HUDEP-2 (cell line): Measurements from ENCODE around the gene ABLIM2.
A peak's percentile ranks its signal among the peaks of the same experiment; 100 is the strongest.
"Not testable (repeated sequence)": the region's sequence is repeated elsewhere in the genome, so short reads cannot be mapped to it uniquely, and the experiment has no call there.

Experiments
- DNase-seq, 76 experiments: peaks; one replicate each; lab custom pipeline; 2025; ENCODE audit not compliant: unreplicated experiment in 76 of 76; lab: John Stamatoyannopoulos, UW

ABLIM2 gene

DNA sequence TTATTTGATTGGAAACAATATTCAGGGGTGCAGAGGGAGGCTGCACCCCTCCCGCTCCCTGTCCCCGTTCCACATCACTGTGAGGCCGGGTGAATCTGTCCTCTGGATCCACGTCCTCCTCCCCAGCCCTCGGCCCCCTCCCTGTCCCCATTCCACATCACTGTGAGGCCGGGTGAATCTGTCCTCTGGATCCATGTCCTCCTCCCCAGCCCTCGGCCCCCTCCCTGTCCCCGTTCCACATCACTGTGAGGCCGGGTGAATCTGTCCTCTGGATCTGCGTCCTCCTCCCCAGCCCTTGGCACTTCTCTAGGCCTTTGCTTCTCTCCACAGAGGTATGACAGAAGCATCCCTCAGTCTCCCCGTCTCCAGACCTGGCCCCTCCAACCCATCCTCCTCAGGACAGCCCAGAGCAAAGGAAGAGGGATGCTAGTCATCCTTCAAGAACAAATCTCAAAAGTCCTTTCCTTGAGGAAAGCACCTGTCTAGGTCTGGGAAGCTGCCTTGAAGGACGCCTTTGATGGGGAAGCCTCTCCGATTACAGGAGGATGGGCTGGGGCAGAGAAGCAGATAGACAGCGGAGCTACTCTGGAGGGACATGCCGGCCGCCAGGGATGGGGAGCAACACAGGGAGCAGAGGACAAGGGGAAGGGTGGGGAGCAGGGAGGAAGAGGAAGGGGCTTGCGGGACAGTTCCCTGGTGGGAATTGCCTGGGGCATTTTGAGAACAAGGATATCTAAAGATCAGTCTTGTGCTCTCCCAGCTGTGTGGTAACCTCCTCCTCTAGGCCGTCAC is 208.1 kb downstream of the ABLIM2 start:
- DNase-seq = no peak

DNA sequence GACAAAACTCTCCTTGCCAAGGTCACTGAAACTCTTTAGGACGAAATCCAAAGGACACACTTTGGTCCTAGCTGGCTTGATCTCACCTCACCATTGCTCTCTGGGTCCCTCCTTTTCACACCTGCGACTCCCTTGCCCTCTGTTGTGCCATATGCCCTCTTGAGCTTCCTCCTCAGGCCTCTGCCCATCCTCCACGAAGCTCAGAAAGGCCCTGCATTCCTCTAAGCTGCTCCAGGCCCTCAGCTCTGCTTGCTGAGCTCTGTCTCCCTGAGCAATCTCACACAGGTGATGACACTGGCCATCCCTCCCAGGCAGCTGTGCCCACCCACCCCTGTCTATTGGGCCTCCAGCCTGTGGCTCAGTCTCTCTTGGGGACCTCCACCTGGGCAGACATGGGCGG is 208.9 kb downstream of the ABLIM2 start:
- no peak for DNase-seq

DNA sequence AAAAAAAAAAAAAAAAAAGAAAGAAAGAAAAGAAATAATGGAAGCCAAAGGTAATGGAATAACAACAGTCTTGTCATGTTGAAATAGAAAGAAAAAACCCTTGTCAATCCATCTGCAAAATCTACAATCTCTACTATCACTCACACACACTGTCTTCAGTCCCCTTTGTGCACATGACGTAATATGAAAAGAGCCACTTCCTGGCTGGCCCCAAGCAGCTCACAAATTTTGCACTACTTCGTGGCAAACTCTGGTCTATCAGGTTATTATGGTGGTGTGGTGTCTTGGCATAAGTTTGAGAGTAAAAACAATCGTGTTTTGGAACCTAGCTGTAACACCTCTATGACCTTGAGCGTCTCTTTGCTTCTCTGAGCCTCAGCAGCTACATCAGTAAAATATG is 210.7 kb downstream of the ABLIM2 start:
- DNase-seq = no peak

DNA sequence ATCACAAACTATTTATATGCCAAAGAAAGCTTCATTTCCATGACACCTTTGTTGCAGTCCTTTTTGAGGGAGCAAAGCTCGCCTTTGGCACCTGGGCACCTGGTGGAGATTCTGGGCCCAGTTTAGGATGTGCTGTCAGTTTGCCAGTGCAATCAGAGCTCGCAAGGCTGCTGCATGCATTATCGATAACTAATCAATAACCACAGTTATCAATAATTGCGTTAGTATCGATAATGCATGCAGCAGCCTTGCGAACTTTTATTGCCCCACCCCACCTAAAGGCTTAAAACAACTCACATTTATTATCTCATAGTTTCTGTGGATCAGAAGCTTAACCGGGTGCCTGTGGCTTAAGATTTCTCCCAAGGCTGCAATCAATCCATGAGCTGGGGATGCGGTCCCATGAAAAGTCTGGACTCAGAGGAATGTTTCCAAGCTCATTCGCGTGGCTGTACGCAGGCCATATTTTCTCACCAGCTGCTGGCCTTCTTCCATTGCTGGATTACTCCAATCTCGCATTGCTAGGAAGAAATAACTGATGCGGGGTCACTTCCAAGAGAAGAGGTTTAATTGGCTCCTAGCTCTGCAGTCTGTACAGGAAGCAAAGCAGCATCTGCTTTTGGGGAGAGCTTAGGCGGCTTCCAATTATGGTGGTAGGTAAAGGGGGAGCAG is 212.8 kb downstream of the ABLIM2 start:
- no peak for DNase-seq

DNA sequence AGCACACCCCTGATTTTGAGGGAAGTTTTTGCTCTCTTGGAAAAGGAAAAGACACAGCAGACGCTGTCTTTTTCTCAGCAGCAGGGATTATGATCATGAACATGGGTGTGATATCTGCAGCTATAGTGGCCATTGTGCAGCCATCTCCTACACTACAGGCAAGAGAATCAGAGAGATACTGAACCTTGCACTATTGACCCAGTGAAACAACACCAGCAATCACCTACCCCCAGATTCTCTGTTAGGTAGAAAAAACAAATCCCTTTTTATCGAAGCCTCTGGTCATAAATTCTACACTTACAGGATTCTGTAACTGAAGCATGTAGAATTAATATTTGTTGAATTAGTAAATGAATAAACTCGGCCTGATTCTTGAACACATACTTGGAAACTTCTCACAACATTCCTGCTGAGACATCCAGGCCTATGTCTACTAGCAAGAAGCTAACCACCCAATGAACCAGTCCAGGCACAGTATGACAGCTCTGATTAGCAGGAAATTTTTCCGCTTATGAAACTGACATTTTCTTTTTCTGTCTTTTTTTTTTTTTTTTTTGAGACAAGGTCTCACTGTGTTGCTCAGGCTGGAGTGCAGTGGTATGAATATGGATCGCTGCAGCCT is 213.9 kb downstream of the ABLIM2 start:
- DNase-seq = no peak

DNA sequence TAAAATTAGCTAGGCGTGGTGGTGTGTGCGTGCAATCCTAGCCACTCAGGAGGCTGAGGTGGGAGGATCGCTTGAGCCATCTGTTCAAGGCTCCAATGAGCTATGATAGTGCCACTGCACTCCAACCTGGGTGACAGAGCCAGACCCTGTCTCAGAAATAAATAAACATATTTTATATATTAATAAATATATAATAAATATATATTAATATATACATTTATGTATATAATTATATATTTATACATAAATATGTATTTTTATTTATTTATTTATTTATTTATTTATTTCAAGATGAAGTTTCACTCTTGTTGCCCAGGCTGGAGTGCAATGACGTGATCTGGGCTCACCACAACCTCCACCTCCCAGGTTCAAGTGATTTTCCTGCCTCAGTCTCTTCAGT is 214.9 kb downstream of the ABLIM2 start:
- DNase-seq = not testable (repeated sequence)

DNA sequence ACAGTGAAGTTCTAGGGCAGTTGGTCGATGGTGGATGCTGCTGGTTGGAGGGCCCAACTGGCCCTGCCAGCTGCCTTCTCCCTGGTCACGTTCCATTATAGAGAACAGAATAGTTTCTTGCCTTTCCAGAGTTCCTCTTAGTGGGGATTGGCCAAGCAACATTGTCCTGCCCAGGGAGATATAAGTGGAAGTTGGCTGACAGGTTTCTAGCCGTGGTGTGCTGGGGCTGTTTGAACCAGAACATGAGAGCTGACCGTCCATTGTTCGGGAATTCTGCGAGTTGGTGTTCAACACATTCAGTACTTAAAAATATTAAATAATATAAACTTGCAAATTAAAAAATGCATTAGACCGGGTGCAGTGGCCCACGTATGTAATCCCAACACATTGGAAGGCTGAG is 215.4 kb downstream of the ABLIM2 start:
- no peak for DNase-seq

DNA sequence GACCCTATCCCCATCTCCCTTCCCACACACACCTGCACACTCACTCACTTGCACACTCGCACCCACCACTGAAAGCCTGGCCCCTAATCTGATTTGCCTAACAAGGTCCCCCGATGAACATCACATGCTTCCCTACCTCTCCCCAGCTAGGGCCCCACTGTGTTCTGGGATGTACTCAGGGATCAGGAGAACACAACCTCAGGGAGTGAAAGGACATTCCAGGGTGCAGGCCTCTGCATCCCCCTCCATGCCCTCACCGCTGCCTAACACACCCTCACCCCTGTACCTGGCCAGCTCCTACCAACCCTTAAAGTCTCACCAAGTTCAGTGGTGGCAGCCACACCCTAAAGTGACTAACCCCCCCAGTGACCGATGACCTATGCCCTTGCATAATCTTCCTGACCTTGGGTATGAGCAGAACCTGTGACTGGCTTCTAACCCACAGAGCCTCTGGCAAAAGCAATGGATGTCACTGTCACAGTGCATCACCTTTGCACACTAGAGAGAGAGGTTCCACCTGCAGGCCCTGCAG is 216.6 kb downstream of the ABLIM2 start:
- DNase-seq = no peak

DNA sequence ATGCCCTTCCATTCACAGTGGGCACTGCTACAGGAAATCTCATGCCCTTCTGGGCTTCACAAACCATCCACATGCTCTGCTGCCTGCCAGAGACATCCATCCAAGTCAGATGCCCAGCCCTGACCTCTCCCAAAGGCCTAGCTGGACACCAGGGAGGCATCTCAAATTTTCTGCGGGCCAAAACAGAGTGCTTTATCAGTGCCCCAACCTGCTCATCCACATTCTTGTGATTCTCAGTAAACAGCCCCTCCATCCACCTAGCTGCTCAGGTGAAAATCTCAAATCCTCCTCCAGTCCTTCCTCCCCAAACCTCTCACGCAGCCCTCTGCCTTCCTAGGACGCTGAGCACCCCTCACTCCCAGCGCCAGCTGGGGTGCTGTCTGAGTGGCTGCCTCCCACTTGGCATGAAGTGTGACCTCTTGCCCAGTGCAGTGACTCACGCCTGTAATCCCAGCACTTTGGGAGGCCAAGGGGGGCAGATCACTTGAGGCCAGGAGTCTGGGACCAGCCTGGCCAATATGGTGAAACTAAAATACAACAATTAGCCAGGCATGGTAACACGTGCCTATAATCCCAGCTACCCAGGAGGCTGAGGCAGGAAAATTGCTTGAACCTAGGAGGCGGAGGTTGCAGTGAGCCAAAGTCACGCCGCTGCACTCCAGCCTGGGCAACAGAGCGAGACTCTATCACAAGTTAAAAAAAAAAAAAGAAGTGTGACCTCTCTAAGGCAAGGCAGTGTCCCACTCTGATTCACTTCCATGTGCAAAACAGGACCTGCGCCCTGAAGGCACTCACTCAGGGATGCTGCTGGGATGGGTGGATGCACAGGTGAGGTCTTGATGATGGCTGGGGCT is 217.3 kb downstream of the ABLIM2 start:
- DNase-seq = no peak

DNA sequence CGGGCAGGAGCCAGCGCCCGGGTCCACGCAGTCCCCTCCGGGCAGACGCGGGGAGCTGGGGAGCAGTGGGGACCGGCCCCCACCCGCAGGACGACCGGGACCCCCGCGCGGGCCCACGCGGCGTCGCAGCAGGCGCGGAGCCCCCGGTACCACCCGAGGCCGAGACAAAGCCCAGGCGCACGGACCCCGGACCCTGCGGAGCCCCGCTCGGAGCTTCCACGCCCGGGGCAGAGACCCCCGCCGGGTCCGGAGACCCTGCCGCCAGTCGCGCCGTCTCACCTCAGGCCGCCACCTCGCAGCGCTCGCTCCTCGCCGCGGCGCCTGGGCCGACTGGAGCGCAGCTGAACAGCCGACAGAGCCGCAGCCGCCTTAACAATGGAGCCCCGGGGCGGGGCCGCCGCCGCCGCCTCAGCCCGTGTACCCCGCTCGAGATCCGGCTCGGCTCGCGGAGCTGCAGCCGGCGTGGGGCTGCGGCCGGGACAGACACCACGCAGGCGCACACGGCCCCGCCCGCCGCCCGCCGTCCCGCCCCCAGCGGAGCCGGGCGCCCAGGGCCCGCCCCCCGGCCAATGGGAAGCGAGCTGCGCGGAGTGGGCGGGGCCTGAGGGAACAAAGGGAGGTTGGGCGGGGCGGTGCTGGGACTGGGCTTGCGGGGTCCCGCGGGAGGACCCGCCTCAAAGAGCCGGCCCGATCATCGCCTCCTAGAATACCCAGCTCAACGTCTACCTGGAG is 219.1 kb downstream of the ABLIM2 start, which contains the start of gene AFAP1:
Gene AFAP1 (minus strand): TSS at position 485 of the 732 bp plus-strand sequence. CDS start 67,783 bp downstream, outside the sequence.
- peak in 53 of 76 experiments; percentile 0 to 71 (median 32) for DNase-seq

DNA sequence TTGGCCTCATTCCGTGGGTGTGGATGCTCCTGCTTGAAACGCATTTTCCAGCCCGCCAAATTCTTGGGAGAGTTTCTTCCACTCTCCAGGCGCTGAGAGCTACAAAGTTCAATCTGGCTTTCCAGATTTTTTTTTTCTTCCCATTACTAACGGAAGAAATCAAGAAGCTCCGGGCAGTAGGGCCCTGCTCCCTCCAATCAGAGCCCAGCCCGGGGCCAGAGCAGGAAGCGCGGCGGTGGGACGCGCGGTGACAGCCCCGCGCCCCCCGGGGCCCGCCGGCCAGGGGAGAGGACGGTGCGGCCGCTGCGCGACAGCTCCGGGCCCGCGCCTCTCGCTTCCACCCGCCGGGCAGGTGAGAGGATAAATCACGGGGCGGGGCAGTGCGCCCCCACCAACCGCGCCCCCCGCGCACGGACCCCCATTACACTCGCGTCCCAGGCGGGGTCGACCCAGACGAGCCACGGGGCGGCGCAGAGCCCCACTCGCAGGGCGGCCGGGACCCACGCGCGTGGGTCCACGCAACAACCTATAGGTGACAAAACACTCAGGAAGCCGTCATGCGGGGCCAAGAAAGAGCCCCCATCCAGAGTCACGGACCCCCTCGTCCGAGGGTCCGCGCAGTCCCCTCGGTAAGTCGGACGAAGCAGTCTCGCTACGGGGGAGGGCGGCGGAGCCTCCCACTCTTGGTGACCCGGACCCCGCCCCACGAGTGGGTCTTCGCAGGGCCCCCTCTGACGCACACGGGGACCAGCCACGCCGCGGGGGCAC is 219.8 kb downstream of the ABLIM2 start:
- DNase-seq = no peak

DNA sequence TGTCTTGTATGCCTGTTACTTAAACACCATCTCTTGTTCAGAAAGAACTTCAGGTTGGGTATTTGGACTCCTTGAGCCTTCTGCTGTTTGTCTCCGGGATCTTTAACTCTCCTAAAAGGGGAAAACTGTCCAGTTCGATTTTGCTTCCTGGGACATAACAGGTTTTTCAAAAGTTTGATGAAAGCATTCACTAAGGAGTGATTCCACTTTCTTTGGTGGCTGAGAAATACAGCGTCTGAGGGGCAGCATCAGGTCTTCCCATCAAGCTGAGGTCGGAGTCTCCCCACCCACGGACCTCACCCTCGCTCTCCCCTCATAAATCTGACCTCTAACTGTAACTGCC is 220.4 kb downstream of the ABLIM2 start:
- peak in 1 of 76 experiments; percentile 1 for DNase-seq

DNA sequence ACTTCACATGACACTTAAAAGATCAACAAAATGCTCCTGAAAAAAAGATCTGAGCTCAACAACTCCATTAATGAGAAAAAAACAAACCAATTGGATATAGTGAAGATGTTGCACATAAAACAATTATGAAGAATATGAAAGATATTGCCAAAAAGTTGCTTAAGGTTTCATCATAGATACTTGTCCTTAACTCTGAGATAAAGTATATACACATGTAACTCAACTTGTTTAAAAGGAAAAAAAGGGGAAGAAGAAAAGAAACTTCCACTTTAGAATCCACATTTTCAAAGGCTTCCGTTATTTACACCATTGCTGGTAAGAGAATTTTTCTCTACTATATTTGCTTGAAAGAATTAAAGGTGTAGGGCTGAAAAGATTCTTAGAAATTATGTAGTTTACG is 221.6 kb downstream of the ABLIM2 start:
- DNase-seq = no peak

DNA sequence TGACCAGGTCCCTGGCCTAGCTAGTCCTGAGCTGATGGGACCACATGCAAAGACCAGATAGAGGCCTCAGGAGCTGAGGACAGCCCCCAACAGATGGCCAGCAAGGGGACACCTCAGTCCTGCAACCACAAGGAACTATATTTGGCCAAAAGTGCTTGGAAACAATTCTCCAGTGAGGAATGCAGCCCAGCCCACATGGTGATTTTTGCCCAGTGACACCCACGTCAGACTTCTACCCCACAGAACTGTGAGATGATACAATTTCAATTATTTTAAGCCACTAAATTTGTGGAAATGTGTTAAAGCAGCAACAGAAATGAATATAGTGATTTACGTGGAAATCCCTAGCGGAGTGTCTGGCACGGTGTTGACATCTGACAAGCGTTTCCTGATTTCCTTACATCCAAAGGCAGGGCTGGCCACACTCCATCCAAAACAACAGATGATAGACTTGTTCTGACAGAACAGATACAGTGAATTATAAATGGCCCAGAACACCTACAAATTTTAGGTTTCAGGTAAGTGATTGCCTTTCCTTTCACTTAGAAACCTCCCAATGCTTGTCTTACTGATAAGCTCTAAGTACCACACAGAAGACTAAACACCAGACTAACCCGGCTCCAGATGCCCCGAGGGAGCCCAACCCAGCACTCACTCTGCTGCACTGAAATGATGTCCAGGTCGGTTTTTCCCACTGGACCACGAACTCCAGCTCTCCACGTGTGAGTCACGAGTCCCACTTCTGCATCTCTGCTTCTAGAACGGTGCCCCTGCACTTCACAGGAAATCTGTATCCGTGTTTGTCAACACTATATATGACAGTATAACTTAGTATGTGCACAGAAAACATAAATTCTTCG is 224.7 kb downstream of the ABLIM2 start:
- DNase-seq = no peak

DNA sequence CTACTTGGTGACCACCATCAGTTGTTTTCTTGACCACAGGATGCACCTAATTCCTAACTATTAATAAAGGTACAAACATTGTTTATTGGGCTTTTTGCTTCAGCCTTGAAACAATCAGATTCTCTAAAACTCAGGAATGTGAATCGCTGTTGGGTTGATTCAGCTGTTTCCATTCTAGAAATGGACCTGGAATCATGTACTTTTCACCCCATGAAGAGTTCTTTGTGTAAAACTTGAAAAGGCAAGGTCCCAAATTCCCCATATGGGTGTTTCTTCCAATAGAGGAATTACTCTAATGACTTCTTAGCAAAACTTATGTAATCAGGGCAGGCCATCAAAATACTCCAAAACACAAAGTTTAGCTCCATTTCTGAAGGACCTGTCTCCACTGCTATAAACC is 226.3 kb downstream of the ABLIM2 start:
- DNase-seq = no peak

DNA sequence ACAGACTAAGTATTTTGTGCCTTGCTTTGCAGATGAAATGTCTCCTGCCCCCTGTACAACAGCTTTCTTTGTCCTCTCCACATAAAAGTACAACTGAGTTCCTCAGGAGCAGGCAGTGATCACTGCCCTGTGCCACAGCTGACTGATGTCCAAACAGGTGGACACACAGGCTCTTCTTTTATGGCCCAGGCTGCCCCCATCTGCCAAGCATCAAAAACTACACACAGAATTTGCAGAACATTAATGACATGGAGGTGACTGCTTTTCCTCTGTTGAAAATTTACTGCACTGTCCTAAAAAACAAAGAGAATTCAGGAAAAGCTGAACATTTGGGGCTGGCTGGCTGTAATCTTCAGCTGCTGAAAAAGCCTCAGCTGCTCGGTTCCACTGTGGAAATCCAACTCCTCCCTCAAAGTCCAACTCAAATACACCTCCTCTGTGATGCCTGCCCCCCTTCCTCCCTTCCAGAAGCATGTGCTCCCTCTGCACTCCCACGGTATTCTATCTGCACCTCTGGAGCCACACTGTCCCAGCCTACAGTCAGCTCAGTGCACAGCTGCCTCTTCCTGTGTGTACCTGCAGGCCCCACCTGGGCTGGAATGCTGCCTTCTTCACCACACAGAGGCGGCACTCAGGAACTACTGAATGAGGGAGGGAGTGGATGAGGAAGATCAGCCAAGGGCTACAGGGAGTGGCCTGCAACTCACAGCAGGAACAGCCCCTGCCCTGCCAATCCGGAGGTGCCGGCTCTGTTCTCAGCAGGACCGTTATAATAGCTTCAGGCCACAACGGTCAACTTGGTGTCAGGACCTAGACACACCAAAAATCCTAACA is 229.3 kb downstream of the ABLIM2 start:
- DNase-seq = no peak

DNA sequence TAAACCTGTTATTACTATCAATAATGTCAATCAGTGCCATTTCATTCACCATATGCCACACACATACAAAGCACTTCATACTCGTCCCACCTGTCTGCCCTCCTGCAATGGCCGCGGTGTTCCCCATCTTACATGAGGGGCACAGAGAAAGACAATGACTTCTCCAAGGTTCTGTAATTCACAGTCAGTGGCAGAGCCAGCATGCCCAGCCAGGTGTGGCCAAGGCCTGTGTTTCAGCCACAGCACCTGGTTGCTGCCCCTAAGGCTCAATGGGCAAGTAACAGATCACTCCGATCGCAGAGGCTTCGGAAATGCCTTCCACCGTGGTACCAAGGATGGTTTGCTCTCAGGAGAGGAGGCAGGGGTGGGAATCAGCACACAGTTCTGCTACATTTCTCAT is 229.9 kb downstream of the ABLIM2 start:
- DNase-seq = no peak
